HFF-Myc (cell line): ENCODE results near the gene FSIP1.

Experiments used
- DNase-seq: peaks from one replicate; pipeline ENCODE4 v3.0.0-alpha.2; 2011; ENCODE audit warnings: low read depth; ENCODE audit errors: extremely low read depth
- H3K4me3 ChIP-seq: replicated peaks from 2 replicates; pipeline ENCODE4 v1.5.1; 2011; ENCODE audit warnings: low read depth, mild to moderate bottlenecking, control low read depth, low read length
- CTCF ChIP-seq: IDR thresholded peaks from 2 replicates; pipeline ENCODE4 v1.5.1; 2012; ENCODE audit warnings: mild to moderate bottlenecking, low read depth, low read length, control low read depth; ENCODE audit errors: missing control alignments

Gene FSIP1

GRCh38 chr15:39704689-39705088 lies 78.0 kb downstream of the FSIP1 start:
- no peak for DNase-seq
- no peak overlapping the region for H3K4me3 ChIP-seq
- TF ChIP-seq CTCF = no peak

GRCh38 chr15:39704235-39704634 lies 78.4 kb downstream of the FSIP1 start:
- DNase-seq = no peak
- TF ChIP-seq CTCF = no peak
- H3K4me3 ChIP-seq = no peak overlapping the region

GRCh38 chr15:39701988-39702387 lies 80.7 kb downstream of the FSIP1 start:
- no peak for TF ChIP-seq CTCF
- no peak overlapping the region for H3K4me3 ChIP-seq
- no peak for DNase-seq

- no peak for DNase-seq
- H3K4me3 ChIP-seq = no peak overlapping the region
- no peak for TF ChIP-seq CTCF
Observed at GRCh38 chr15:39700375-39700700, 82.3 kb downstream of the FSIP1 start.

- no peak overlapping the region for H3K4me3 ChIP-seq
- no peak for TF ChIP-seq CTCF
- DNase-seq = no peak
Observed at GRCh38 chr15:39699516-39700374, 82.9 kb downstream of the FSIP1 start.

- H3K4me3 ChIP-seq = no peak overlapping the region
- no peak for DNase-seq
- no peak for TF ChIP-seq CTCF
Observed at GRCh38 chr15:39698444-39699390, 83.9 kb downstream of the FSIP1 start.
